K562 (cell line): ENCODE measurements around the gene GMPR2. TPM values are rescaled to one million over a fixed set of nuclear protein-coding genes. Genes with fewer than 3 reads are reported as not detected.

ENCODE experiments used
- CHD1 ChIP-seq: fragments of 200-600 bp; sonication (generic); IDR thresholded peaks from one replicate; pipeline ENCODE4 v1.6.1; 2012; ENCODE audit warnings: mild to moderate bottlenecking, moderate library complexity, low read length, inconsistent platforms
- CREB1 ChIP-seq, 2 experiments: sonication (generic) in 1 of 2; formaldehyde crosslinking in 1 of 2; IDR thresholded peaks; 2 replicates each; pipeline versions ENCODE4 v1.6.1 to v1.8.0; 2012 to 2022; ENCODE audit warnings: inconsistent platforms in 1 of 2, mild to moderate bottlenecking in 1 of 2, missing genetic modification reagents in 1 of 2, moderate library complexity in 1 of 2
- DEAF1 ChIP-seq: fragments of 450-650 bp; formaldehyde crosslinking; IDR thresholded peaks from 2 replicates; pipeline ENCODE4 v1.4.0; 2020; ENCODE audit warnings: mild to moderate bottlenecking, moderate library complexity
- UBTF ChIP-seq, 2 experiments: IDR thresholded peaks; 2 replicates each; pipeline ENCODE4 v1.6.1; 2012; ENCODE audit warnings: improper control_type of control experiment in 2 of 2, low read depth in 2 of 2, low read length in 2 of 2, borderline replicate concordance in 1 of 2
- polyA plus RNA-seq, 8 experiments: library from polyadenylated mRNA; depleted of rRNA in 4 of 8; stranded (reverse) in 5 of 8; unstranded in 3 of 8; fragments of >200 nt; fragmentation: Nextera tagmentation in 2 of 8; fragmentation: Illumina TruSeq in 1 of 8; extraction: Ambion mirVana in 2 of 8; extraction: Trizol in 1 of 8; gene quantifications; 2 replicates each; pipeline versions ENCODE4 v1.2.1 to v1.2.3, GENCODE V29; 2011 to 2014; ENCODE audit warnings: inconsistent platforms in 1 of 8, missing spikeins in 1 of 8
- total RNA-seq, 7 experiments: library from RNA; depleted of rRNA in 6 of 7; stranded (reverse); fragments of >200 nt in 6 of 7; fragmentation: Illumina TruSeq in 2 of 7; extraction: Trizol in 2 of 7; gene quantifications; 2 replicates each; pipeline versions ENCODE4 v1.2.1 to v1.2.3, GENCODE V29; 2011 to 2021; ENCODE audit warnings: low replicate concordance in 1 of 7

GMPR2 gene
- total and polyA plus RNA-seq, 9 of the 15 experiments (the other 6 are each of a cell fraction or from before 2014, with no cell fraction given): 26.4 to 67.4 (median 36.3) TPM

DNA sequence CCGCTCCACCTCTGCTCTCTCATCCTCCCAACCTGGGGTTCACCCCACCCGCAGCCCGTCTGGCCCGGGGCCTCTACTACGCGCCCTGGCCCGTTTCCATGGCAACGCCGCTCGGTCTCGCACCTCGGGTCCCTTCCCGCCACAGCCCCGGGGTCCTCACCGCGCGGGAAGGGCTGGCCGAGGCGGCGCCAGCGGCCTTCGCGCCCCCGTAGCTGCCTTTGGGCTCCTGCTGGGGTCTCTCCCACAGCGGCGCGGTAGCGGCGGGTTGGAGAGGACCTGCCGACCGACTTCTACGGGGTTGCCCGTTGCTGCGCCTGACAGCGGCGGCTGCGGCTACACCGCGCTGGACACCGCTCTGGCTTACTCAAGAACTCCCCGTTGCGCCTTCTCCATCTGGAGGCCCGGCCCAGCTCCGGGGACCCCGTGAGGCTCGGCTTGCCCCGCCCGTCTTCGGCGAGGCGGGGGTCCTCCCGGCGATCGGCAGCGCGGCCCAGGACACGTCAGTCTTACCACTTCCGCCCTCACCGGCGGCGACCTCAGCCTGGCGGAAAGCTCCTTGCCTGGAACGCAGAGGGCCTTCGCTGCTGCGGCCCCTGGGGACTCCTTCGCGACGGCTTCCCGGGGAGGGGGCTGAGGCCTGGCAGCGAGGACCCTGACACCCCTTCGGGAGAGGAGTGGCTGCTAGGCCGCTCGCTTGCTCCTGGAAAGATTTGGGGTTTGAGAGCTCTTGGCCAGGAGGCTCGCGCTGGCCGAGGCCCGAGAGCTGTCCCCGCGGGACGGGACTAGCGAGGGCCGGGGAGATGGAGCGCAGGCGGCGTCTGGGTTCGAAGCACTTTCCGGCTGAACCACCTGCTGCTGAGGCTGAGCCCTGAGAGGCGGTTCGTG lies 37.3 kb upstream of the GMPR2 start, which contains the start of gene TM9SF1 (continued):
- no peak for TF ChIP-seq DEAF1 (CRISPR knock-in tag)
- no peak for TF ChIP-seq CHD1
- TF ChIP-seq CREB1 (IDR thresholded peaks at IDR 0.05): peak; percentile 83
- TF ChIP-seq CREB1 (CRISPR knock-in tag; IDR thresholded peaks at IDR 0.05): peak; percentile 76
- peak in 1 of 2 experiments; percentile 74; a peak in 3 of 4 replicates for TF ChIP-seq UBTF (IDR thresholded peaks at IDR 0.05; ENCODE audit: borderline replicate concordance in 1 of 2, low read depth in 2 of 2, low read length in 2 of 2)
